Effector memory CD4-positive, alpha-beta T cell (primary cell): ENCODE measurements around the gene ARGLU1.

Experiments used
- DNase-seq, 3 donors: peaks; one replicate each; pipeline ENCODE4 v3.0.0-alpha.2; 2020
- H3K27ac ChIP-seq: 2 replicates; pipeline ENCODE4 v1.7.0; 2013; ENCODE audit warnings: mild to moderate bottlenecking, low read length, moderate library complexity; ENCODE audit not compliant: insufficient read depth, poor library complexity, severe bottlenecking
- H3K27me3 ChIP-seq: replicated peaks from 2 replicates; pipeline ENCODE4 v1.7.0; 2013; ENCODE audit warnings: mild to moderate bottlenecking, low read length; ENCODE audit not compliant: insufficient read depth, control insufficient read depth, poor library complexity, severe bottlenecking
- H3K36me3 ChIP-seq: 2 replicates; pipeline ENCODE4 v1.7.0; 2013; ENCODE audit warnings: mild to moderate bottlenecking, low read length, moderate library complexity; ENCODE audit not compliant: control insufficient read depth, insufficient read depth
- H3K4me1 ChIP-seq: 2 replicates; pipeline ENCODE4 v1.7.0; 2013; ENCODE audit warnings: low read length, mild to moderate bottlenecking; ENCODE audit not compliant: control insufficient read depth, insufficient read depth, poor library complexity, severe bottlenecking
- H3K4me3 ChIP-seq: 2 replicates; pipeline ENCODE4 v1.7.0; 2013; ENCODE audit warnings: low read length, low read depth, mild to moderate bottlenecking; ENCODE audit not compliant: insufficient read depth, poor library complexity, severe bottlenecking
- H3K9me3 ChIP-seq: 2 replicates; pipeline ENCODE4 v1.7.0; 2013; ENCODE audit warnings: mild to moderate bottlenecking, low read length, moderate library complexity; ENCODE audit not compliant: control insufficient read depth

Gene ARGLU1

GRCh38 chr13:106503730-106504453 lies 64.0 kb downstream of the ARGLU1 start:
- Histone ChIP-seq H3K4me1 (no peaks in the 10 kb centered on the region), H3K27ac (no peak overlapping the region), H3K36me3 (no peaks in the 10 kb centered on the region), H3K27me3 (no peaks in the 10 kb centered on the region), H3K4me3 (no peak overlapping the region), H3K9me3 (no peaks in the 10 kb centered on the region)
- no peak for DNase-seq

GRCh38 chr13:106503272-106503671 lies 64.7 kb downstream of the ARGLU1 start:
- Histone ChIP-seq H3K27ac (no peak overlapping the region), H3K36me3 (no peaks in the 10 kb centered on the region), H3K27me3 (no peaks in the 10 kb centered on the region), H3K4me3 (no peak overlapping the region), H3K4me1 (no peaks in the 10 kb centered on the region), H3K9me3 (no peaks in the 10 kb centered on the region)
- no peak for DNase-seq

- Histone ChIP-seq H3K36me3 (no peaks in the 10 kb centered on the region), H3K27me3 (peaks cover 2% of the 10 kb centered on the region), H3K4me1 (no peaks in the 10 kb centered on the region), H3K27ac (no peak overlapping the region), H3K4me3 (no peak overlapping the region), H3K9me3 (no peaks in the 10 kb centered on the region)
- DNase-seq: no peak
Measured at GRCh38 chr13:106500445-106500844, 67.5 kb downstream of the ARGLU1 start.

- no peak for DNase-seq
- Histone ChIP-seq H3K27ac (no peak overlapping the region), H3K4me1 (no peaks in the 10 kb centered on the region), H3K36me3 (no peaks in the 10 kb centered on the region), H3K27me3 (peaks cover 2% of the 10 kb centered on the region), H3K4me3 (no peak overlapping the region), H3K9me3 (no peaks in the 10 kb centered on the region)
Measured at GRCh38 chr13:106499896-106500295, 68.0 kb downstream of the ARGLU1 start.

- H3K27me3 ChIP-seq: peaks cover 2% of the 10 kb centered on the region
Measured at GRCh38 chr13:106499113-106499512, 68.8 kb downstream of the ARGLU1 start.

GRCh38 chr13:106498571-106498970 lies 69.4 kb downstream of the ARGLU1 start:
- peaks cover 2% of the 10 kb centered on the region for H3K27me3 ChIP-seq
- peaks cover under 1% of the 10 kb centered on the region for H3K4me1 ChIP-seq
- no peaks in the 10 kb centered on the region for H3K36me3 ChIP-seq
- no peak overlapping the region for H3K4me3 ChIP-seq
- H3K27ac ChIP-seq: no peak overlapping the region
- H3K9me3 ChIP-seq: no peaks in the 10 kb centered on the region
- no peak for DNase-seq

More at GRCh38 chr13:106499113-106499512, 68.8 kb downstream of the ARGLU1 start:
- Histone ChIP-seq H3K4me3 (no peak overlapping the region), H3K4me1 (no peaks in the 10 kb centered on the region), H3K27ac (no peak overlapping the region), H3K36me3 (no peaks in the 10 kb centered on the region), H3K9me3 (no peaks in the 10 kb centered on the region)
- DNase-seq: no peak

- Histone ChIP-seq H3K4me3 (no peak overlapping the region), H3K27ac (no peak overlapping the region), H3K27me3 (peaks cover 2% of the 10 kb centered on the region), H3K36me3 (no peaks in the 10 kb centered on the region), H3K9me3 (no peaks in the 10 kb centered on the region), H3K4me1 (peaks cover 4% of the 10 kb centered on the region)
- DNase-seq: no peak
Measured at GRCh38 chr13:106498158-106498557, 69.8 kb downstream of the ARGLU1 start.

- Histone ChIP-seq H3K36me3 (no peaks in the 10 kb centered on the region), H3K27ac (no peak overlapping the region), H3K9me3 (no peaks in the 10 kb centered on the region), H3K4me1 (peaks cover 4% of the 10 kb centered on the region), H3K27me3 (peaks cover 2% of the 10 kb centered on the region), H3K4me3 (no peak overlapping the region)
- no peak for DNase-seq
Measured at GRCh38 chr13:106497079-106497478, 70.9 kb downstream of the ARGLU1 start.

GRCh38 chr13:106496072-106496997 lies 71.6 kb downstream of the ARGLU1 start:
- H3K4me3 ChIP-seq: no peak overlapping the region

GRCh38 chr13:106494936-106495335 lies 73.0 kb downstream of the ARGLU1 start:
- H3K36me3 ChIP-seq: no peaks in the 10 kb centered on the region
- no peak for DNase-seq
- peaks cover 2% of the 10 kb centered on the region for H3K27me3 ChIP-seq
- H3K4me3 ChIP-seq: no peak overlapping the region
- no peaks in the 10 kb centered on the region for H3K9me3 ChIP-seq
- no peak overlapping the region for H3K27ac ChIP-seq
- H3K4me1 ChIP-seq: peaks cover 4% of the 10 kb centered on the region

More at GRCh38 chr13:106496072-106496997, 71.6 kb downstream of the ARGLU1 start:
- DNase-seq: no peak
- Histone ChIP-seq H3K9me3 (no peaks in the 10 kb centered on the region), H3K27ac (no peak overlapping the region), H3K4me1 (peaks cover 4% of the 10 kb centered on the region), H3K27me3 (peaks cover 2% of the 10 kb centered on the region), H3K36me3 (no peaks in the 10 kb centered on the region)
